NB4 (cell line): ENCODE measurements around the gene MINDY4.

Experiments
- MYC ChIP-seq: IDR thresholded peaks from 2 replicates; pipeline ENCODE4 v1.6.1; 2011; ENCODE audit warnings: low read depth, low read length
- POLR2A ChIP-seq: IDR thresholded peaks from 2 replicates; pipeline ENCODE4 v1.6.1; 2011; ENCODE audit warnings: mild to moderate bottlenecking; ENCODE audit not compliant: insufficient read length; ENCODE audit errors: extremely low read depth
- TF ChIP-seq, protein P1 (sequence below): IDR thresholded peaks from one replicate; pipeline ENCODE4 v1.5.1; 2012; ENCODE audit warnings: low read depth, low read length
- TF ChIP-seq, protein P2 (sequence below): IDR thresholded peaks from 2 replicates; pipeline ENCODE4 v1.6.1; 2011; ENCODE audit warnings: low read depth, low read length

DNA sequence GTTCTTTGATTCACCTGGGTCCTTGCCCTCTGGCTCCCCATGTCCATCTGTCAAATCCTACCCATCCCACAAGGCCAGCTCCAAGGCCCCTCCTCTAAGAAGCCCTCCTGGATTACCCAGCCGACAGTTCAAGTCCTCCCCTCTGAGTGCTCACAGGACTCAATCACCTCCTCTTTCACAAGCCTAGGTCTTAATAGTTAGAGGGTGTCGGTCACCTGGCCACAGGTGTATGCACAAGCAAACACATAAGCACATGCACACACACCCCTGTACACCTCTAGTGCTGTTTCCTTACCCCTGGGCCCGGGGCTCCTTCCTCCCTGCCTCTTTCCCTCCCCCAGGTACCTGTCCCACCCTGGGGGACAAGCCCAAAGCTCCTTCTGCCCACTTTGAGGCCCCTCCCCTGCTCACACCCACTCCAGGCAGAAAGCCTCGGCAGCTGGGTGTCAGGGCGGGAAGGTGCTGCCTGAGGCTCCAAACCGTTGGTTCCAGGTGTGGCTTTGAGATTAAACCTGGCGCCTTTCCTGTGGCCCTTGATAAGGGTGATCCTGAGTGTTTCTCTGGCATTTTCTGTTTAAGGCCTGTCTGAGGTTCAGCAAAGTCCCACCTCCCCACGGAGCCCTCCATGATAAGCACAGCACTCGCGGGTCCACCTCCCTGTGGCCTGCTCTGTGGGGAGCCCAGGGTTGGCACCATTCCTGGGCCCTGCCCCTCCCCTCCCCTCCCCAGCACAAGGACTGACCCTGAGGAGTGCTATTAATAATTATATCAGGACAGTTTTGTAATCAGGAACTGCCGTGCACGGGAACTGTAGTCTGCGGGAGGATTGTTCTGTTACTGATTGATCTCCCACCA lies 125.8 kb downstream of the MINDY4 start:
- TF ChIP-seq, protein P1, sequence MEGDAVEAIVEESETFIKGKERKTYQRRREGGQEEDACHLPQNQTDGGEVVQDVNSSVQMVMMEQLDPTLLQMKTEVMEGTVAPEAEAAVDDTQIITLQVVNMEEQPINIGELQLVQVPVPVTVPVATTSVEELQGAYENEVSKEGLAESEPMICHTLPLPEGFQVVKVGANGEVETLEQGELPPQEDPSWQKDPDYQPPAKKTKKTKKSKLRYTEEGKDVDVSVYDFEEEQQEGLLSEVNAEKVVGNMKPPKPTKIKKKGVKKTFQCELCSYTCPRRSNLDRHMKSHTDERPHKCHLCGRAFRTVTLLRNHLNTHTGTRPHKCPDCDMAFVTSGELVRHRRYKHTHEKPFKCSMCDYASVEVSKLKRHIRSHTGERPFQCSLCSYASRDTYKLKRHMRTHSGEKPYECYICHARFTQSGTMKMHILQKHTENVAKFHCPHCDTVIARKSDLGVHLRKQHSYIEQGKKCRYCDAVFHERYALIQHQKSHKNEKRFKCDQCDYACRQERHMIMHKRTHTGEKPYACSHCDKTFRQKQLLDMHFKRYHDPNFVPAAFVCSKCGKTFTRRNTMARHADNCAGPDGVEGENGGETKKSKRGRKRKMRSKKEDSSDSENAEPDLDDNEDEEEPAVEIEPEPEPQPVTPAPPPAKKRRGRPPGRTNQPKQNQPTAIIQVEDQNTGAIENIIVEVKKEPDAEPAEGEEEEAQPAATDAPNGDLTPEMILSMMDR, result no peak
- TF ChIP-seq POLR2A (no peak), MYC (no peak)
- TF ChIP-seq, protein P2, sequence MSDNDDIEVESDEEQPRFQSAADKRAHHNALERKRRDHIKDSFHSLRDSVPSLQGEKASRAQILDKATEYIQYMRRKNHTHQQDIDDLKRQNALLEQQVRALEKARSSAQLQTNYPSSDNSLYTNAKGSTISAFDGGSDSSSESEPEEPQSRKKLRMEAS, result no peak
